HL-60 (cell line): ENCODE data around the gene ATP5MC3.

Experiments used
- CTCF ChIP-seq: IDR thresholded peaks from one replicate; pipeline ENCODE4 v1.5.1; 2011; ENCODE audit warnings: low read length, control low read depth, inconsistent platforms; ENCODE audit not compliant: insufficient read depth
- REST ChIP-seq: IDR thresholded peaks from 2 replicates; pipeline ENCODE4 v1.6.1; 2012; ENCODE audit warnings: low read depth; ENCODE audit not compliant: insufficient replicate concordance

- TF ChIP-seq CTCF = no peak
- no peak for TF ChIP-seq REST
Observed at GRCh38 chr2:175175320-175175719, 6.2 kb downstream of the ATP5MC3 start.
